HG02763 (cell line): ENCODE data around the gene TICRR.

Experiments
- ATAC-seq: cut with Tn5 transposase; IDR thresholded peaks from one replicate; pipeline ENCODE4 v1.9.1; 2021; ENCODE audit warnings: mild to moderate bottlenecking, moderate library complexity; ENCODE audit not compliant: unreplicated experiment

The TICRR gene

DNA sequence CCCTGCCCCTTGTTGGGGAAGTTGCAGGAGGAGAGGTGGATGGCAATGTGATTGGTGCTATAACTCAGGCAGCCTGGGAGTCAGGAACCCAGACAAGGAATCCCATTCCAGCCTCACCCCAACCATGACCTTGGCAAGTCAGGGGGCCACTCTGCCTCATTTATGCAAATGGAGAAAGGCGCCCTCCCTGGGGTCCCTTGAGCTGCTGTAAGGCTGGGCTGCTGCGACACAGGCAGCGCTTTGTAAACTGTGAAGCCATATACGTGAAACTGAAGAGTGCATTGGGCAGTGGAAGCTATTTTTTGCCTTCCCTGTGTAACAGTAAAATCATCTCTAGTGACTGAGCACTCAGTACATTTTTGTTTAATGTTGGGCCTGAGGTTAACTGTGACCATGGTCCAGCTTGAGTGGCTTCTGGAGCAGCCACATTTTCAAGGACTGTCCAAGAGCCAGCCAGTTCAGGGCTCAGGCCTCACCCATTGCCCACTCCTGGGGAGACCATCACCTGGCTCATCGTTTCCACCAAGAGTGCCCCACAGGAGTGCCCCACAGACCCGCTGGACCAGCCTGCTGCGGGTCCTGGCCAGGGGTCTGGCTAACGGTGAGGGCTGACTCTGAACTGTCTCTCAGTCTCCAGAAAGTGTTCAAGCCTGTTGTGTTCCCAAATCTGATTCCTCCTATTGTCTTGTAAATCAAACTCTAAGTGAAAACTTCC lies 52.1 kb downstream of the TICRR start:
- ATAC-seq, result no peak

DNA sequence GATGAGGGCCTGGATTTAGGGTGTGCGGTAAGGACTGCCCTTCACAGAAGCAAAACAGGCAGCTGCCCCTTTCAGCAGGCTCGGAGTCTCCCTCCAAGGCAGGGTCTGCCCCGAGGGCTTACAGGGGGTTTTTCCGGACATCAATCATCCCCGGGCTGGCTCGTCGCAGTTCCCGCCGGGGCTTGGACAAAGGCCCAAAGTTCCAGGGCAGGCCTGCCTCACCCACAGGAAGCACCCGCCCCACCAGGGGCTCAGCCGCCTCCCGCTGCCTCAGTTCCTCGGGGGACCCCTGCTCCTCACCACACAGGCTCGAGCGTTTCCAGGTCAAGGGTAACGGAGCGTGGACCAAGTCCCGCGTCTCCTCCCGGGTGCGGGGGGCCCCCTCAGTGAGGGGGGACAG lies 53.0 kb downstream of the TICRR start:
- ATAC-seq, result no peak

DNA sequence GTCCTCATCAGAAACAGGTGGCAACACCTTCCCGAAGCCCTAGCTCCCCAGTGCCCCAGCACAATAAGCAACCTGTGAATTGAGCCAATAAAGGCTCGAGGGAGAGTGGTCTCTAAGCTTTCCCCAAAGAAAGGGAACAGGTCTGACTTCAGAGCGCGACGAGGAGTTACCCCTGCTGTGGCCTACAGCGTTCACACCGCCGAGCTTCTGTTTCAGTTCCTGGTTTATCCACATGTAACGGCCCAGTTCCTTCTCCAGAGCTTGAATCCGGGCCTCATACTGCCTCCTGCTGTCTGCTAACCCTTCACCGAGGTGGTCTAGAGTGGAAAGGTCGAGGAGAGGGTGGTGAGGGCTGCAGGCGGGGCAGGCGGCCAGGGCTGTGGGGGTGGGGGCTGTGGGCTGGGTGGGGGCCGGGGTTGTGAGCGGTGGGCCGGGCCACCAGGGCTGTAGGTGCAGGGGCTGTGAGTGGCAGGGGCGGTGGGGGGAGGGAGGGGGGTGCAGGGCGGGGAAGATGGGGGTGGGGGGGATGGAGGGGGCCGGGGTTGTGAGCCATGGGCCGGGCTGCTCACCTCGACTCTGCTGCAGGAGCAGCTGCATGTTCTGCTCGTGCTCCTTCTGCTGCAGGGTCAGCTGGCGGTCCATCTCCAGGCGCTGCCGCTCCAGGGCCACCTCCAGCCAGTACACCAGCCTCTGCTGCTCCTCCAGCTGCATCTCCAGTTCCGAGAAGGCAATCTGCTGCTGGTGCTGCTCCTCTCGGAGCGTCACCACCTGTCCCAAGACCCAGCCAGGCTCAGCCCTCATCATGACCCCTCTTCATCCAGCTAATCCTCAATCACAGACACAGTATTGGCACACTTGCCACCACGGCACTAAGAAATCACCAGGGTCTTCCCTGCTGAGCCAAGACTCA lies 53.8 kb downstream of the TICRR start:
- no peak for ATAC-seq

DNA sequence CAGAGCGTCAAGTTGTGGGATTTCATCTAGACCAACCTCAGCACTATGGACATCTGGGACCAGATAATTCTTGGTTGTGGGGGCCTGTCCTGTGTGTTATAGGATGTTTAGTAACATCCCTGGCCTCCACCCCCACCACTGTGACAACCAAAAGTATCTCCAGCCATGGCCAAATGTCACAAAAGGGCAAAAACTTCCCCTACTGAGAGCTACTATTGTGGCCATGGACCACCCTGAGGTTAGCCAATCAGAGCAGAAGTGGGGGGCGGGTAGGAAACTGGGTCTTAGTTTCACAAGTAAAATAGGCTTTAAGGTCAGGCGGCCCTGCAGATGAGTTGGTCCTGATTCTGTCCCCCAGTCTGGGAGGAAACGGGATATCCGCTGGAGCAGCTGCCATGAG lies 54.6 kb downstream of the TICRR start:
- no peak for ATAC-seq

DNA sequence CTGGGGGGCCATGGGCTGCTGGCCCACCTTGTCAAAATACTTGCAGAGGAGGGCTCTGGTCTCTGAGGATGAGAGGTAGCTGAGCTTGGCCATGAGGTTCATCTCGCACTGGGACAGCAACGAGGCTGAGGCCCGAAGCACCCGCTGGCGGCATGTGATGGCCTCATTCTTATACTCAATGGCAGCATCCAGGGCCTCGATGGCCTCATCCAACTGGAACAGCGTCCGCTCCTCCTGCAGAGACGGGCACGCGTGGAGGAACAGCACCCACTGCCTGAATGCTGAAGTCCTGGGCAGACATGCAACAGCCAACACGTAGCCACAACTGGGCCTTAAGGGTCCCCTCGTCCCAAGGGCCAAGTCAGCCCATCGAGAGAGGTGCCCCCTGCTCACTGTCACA lies 55.0 kb downstream of the TICRR start:
- ATAC-seq, result no peak

DNA sequence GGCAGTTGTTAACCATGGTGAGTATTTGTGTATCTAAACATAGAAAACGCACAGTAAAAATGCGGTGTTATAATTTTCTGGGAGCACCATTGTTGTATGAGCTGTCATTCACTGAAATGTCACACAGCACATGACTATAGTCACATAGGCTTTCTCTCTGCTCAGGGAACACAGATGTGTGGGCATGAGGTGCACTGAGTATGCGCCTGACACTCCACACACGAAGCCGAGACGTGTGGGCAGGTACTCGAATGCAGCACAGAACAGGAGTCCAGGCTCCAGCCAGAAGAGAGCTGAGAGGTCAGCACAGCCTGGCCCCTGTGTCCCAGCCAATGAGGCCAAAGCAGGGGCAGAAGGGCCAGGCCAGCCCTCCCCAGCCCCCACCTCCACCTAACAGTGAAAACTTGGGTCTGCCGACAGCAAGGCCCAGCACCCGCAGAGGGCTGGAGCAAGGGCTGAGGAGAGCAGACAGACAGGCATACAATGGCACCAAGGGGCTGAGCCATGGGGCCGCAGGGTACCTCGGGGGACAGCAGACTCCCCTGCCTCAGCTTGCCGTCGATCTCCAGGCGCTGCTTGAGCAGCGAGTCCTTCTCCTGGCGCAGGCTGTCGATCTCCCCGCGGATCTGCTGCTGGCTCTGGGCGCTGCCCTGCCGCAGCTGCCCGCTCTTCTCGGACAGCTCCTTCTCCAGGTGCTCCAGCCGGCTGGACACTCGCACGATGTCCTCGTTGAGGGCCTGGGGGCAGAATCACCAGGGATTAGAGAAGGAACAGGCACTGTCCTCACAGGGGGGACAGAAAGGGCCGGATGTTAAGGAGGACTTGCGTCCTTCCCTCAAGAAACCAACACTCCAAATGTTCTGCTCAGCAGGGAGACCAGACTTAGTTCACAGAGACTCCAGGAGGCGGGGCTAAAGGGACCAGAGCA lies 56.0 kb downstream of the TICRR start:
- no peak for ATAC-seq

DNA sequence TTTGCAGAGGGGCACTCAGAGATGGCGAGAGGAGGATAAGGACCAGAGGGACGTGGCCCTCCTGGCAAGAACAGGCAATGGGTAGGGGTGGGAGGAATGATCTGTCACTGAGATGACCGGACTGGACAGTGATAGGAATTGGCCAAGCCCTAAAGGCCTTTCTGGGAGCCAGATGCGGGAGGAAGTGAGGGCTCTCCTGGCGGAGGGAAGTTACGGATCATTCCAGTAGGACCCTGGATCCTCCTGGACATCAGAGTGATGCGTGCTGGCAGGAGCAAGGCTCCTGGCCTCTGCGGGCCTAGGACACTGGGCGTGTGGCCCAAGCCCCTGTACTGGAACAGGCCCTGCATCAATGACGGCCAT lies 56.6 kb downstream of the TICRR start:
- no peak for ATAC-seq

DNA sequence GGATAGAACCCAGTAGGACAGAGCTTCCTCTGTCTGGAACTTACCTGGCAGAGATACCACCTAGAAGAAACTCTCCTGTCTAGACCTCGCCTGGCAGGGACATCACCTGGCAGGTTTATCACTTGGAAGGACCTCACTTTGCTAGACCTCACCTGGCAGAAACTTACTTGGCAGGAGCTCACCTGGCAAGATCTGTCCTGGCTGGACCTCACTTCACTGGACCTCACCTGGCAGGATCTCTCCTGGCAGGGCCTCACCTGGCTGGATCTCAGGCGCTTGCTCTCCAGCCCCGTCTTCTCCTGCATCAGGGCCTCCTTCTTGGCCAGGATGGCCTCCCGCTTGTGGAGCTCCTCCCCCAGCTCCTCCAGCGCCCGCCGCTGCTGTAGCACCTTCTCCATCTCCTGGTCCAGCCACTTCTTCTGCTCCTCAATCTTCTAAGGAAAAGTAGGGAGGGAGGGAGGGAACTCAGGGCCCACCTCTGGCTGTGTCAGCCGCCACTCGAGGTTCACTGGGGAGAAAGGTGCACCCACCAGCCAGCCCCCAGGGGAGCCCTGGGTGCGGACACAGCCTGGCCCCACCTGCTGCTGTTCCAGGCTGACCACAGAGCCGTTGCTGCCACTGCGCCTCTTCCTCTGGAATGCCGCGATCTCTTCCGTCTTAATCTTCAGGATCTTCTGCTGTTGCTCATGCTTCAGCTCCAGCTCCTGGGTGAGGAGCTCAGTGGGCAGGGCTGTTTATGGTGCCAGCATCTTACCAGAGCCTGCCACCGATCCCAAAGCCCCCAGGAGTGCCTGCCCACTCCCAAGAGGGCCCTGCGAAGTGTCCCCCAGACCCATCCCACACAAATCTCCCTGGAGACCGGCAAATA lies 57.5 kb downstream of the TICRR start:
- ATAC-seq, result no peak

DNA sequence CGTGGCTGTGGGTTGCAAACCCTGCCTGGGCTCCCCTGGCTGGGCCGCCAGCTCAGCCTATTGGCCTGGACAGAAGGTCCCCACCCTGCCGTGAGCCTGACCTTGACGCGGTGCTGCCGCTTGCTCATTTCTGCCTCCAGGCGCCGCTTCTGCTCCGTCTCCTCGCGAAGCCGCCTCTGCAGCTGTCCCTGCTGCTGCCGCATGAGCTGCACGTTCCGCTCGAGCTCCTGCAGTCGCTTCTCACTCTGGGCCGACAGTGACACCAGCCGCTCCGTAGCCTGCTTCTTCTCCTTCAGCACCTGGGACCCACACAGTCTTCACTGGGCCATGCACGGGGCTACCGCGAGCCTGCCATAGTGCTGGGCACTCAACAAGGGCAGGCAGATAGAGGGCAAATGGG lies 58.3 kb downstream of the TICRR start:
- ATAC-seq, result no peak

DNA sequence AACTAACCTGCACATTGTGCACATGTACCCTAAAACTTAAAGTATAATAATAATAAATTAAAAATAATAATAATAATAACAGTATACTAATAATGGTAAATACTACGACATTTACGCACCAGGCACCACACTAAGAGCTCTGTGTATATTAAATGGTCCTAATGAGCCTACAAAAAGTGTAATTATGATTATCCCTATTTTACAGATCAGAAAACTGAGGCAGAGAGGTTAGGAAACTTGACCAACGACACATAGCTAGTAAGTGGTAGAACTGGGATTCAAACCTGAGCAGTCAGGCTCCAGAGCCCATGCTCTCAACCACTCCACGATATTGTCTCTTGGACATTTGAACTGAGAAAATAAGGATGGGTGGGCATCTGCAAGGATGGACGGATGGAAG lies 65.0 kb downstream of the TICRR start:
- ATAC-seq, result no peak

DNA sequence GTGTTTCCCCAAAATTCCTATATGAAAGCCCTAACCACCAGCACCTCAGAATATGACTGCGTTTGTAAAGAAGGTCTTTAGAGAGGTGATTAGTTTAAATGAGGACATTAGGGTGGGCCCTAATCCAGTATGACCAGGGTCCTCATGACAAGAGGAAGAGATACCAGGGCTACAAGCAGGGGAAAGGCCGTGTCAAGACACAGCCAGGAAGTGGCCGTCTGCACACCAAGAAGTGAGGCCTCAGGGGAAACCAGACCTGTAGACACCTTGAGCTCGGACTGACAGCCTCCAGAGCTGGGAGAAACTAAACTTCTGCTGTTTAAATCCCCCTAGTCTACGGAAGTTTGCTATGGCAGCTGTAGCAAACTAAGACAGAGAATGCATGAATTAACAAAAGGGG lies 65.8 kb downstream of the TICRR start:
- no peak for ATAC-seq

DNA sequence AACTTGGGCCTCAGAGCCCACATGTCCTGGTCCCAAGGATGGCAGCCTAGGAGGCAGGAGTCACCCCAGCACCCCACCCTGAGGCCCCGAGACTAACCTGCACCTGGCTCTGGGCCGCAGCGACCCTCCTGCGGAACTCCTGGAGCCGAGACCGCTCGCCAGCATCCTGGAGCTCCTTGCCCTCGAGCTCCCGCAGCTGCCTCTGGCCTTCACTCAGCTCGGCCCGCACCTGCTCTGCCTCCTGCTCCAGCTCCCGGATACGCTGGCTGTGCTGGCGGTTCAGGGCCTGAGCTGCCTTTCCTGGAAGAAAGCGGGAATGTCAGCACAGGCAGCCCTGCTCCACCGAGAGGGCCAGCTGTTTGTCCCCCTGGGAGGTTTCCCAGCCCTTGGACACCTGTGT lies 66.8 kb downstream of the TICRR start:
- ATAC-seq, result no peak

DNA sequence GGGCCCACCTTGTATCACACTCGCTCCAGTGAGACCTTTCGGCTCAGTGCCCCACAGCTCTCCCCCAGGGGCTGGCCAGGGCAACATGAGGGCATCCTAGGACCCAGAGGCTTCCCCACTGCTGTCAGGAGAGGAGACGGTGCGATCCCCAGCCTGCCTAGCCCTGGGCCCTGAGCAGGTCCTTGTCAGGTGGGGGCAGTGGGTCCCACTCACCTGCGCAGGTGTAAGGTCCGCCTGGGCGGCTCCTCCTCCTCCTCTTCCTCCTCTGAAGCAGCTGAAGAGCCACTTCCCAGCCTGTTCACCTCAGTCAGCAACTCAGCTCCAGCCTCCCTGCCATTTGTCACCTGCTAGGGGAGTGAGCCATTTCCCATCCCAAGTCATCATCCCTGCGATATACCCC lies 70.4 kb downstream of the TICRR start:
- ATAC-seq, result no peak

DNA sequence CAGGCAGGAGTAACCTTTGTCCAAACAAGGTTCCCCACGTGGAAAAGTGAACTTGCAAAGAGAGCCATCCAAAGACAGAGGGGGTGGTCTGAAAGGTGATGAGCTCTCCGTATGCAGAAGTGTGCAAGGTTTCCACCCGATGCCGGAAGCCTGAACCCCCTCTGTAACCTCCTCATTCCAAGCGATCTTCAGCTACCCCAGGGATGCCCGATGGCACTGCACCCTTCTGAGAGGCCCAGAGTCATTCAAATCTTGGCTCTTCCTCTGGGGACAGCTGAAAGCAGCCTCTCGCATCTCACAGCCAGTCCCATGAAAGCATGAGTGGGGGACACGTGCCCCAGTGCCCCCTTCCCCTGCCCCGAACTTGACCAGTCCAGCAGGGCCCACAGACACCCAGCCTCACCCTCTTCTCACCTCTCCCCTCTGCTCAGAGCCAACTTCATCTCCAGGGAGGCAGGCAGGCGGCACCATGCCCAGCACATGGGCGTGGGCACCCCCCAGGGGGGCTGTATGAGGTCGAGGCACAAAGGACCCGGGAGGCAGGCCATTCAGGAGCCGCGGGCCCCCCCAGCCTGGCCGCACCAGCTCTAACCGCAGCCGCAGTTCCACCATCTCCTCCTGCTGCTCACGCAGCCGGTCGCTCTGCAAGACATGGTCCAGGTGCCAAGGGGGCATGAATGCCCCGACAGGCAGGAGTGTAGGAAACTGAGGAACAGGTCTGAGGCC lies 71.3 kb downstream of the TICRR start:
- no peak for ATAC-seq

DNA sequence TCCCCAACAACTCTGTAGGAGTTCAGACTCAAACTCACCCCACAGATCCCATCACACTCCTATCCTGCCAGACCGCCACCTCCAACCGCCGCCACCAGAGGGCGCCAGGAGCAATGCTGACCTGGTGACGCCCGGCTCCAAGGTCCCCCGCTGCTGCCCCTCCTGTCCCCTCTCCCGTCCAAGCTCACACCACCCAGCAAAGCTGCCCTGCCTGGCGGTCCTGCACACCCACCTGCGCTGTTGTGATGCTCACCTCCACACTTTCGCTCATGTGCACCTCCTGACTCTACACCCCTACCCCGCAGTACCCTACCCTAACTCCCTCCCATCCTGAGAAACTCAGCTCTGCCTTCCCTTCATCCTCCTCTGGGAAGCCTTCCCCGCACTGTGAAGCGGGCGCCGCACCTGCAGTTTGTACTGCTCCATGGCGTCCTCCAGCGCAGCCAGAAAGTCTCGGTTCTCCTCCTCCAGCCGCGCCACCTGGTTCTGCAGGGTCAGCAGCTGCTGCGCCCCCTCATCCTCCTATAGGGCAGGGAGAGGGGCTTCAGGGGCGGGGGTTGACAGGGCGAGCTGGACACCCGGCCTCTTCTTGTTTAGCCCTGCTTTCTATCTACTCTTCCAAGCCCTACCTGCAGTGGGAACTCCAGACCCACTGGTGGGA lies 72.1 kb downstream of the TICRR start:
- no peak for ATAC-seq

DNA sequence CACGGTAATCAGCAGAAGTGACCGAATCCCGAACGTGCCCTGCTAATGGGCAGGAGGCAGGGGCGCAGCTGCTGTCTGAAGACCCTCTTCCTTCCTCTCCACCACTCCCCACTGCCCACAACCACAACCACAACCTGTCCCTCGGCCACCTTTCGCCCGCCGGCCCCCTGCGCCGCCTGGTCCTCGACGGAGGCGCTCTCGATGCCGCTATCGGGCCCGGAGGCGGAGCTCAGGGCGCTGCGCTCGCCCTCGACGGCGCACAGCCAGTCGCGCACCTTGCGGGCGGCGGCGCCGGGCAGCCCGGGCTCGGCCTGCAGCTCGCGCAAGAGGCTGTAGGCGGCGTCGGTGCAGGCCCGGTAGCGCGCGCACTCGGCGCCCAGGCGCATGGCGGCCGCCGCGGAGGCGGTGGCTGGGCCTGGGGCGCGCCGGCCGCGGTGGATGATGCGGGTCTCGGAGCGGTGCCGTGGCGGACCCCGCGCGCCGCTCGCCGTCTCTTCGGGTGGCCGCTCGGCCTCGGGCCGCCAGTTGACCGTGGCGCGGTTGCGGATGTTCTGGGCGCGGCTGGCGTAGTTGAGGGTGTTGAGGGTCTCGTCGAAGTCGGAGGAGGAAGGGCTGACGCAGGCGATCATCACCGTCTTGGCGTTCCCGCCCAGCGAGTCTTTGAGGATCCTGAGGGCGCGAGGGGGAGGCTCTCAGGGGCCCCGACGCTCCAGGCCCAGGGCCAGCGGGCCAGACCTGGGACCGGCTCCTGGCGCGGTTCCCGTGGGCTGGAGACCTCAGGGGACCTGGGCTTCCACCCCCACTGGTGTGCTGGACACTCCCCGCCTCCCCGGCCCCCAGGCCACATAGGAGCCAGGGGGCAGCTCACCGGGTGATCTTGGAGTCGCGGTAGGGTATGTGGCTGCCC lies 73.1 kb downstream of the TICRR start:
- no peak for ATAC-seq

DNA sequence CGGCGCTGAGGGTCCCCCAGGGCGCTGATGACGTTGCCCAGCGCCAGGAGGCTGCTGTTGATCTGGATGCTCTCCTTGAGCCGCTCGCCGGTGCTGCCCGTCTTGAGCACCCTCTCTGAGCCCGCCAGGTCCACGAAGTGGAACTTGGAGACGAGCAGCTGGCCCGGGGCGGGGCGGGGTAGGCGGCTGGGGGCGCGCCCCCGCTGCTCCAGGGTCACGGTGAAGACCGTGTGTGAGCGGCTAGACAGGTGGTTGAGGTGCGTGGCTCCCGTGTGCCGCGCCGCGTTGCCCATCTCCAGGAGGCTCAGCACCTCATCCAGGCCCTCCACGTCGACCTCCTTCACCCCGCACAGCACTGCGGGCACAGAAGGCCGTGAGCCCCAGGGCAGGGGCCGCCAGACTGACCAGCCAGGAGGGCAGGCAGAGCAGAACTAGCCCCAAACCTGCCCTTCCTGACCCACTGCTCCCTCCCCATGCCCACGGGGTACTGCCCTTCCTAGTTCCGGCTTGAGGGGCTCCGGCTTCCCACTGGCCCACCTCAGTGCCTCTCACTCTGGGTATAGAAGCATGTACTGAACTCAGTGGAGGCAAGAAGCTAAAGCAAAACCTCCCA lies 73.8 kb downstream of the TICRR start:
- ATAC-seq, result no peak

DNA sequence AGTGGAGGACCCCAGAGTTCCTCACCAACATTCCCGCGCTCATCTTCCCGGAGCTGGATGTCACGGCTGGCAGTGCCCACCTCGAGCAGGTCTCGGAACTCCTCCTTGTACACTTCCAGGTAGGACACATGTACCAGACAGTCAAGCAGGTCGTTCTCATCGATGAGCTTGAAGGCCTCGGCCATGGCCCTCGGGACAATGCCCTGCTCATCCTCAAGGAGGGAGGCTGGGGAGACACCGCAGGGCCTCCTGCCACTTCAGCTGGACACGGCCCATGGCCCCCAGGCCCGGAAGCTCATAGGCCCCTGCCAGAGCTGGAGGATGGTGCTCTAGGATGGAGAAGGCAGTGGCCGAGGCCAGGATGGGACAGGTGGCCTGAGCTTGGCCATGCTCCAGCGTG lies 74.4 kb downstream of the TICRR start:
- ATAC-seq, result no peak
